Measurements from ENCODE around the gene MEGF11. TPM values are rescaled to one million over a fixed set of nuclear protein-coding genes. Genes with fewer than 3 reads are reported as not detected.

Gene MEGF11
- total RNA-seq, 3 donors from 2014 or later (not counting 1 experiment from before 2014, with no cell fraction given): not detected

DNA sequence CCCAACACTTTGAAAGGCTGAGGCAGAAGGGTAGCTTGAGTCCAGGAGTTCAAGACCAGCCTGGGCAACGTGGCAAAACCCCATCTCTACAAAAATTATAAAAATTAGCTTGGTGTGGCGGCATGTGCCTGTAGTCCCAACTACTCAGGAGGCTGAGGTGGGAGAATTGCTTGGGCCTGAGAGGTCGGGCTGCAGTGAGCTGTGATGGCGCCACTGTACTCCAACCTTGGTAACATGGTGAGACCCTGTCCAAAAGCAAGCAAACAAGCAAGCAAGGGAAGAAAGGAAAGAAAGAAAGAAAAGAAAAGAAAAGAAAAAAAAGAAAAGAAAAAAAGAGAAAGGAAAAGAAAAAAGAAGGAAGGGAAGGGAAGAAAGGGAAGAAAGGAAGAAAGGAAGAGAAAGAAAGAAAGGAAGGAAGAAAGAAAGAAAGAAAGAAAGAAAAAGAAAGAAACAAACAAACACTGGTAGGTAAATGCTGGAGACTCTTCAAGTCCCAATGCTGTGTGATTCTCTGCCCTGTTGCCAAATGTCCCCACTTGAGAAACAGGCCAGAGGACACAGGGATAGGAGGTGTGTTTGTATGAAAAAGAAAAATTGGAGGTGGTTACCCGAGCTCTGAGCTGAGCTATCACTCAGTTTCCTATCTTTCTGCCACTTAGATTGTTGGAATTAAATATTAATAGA lies 263.1 kb downstream of the MEGF11 start:
- Mint-ChIP-seq H3K36me3 (no peaks in the 10 kb centered on the region), H3K4me1 (no peaks in the 10 kb centered on the region), H3K9me3 (no peaks in the 10 kb centered on the region), H3K27me3 (ENCODE audit: low read depth in 2 of 2) (peaks cover 14 to 43% of the 10 kb centered on the region in 2 donors), H3K27ac (no peak overlapping the region), H3K4me3 (no peak overlapping the region)
- ATAC-seq: no peak
- intact Hi-C loops (cut with micrococcal nuclease): no loop called here
- Histone ChIP-seq H3K4me3 (ENCODE audit: low read length) (no peak overlapping the region), H3K27me3 (ENCODE audit: control insufficient read depth, insufficient read depth, low read length) (peaks cover 5% of the 10 kb centered on the region), H3K36me3 (ENCODE audit: control insufficient read depth, insufficient read depth, low read length) (no peaks in the 10 kb centered on the region), H3K27ac (ENCODE audit: low read length) (no peak overlapping the region), H3K9me3 (ENCODE audit: control insufficient read depth, insufficient read depth, low read length) (no peaks in the 10 kb centered on the region), H3K4me1 (ENCODE audit: control insufficient read depth, insufficient read depth, low read length) (no peaks in the 10 kb centered on the region)
- TF ChIP-seq, protein P1, sequence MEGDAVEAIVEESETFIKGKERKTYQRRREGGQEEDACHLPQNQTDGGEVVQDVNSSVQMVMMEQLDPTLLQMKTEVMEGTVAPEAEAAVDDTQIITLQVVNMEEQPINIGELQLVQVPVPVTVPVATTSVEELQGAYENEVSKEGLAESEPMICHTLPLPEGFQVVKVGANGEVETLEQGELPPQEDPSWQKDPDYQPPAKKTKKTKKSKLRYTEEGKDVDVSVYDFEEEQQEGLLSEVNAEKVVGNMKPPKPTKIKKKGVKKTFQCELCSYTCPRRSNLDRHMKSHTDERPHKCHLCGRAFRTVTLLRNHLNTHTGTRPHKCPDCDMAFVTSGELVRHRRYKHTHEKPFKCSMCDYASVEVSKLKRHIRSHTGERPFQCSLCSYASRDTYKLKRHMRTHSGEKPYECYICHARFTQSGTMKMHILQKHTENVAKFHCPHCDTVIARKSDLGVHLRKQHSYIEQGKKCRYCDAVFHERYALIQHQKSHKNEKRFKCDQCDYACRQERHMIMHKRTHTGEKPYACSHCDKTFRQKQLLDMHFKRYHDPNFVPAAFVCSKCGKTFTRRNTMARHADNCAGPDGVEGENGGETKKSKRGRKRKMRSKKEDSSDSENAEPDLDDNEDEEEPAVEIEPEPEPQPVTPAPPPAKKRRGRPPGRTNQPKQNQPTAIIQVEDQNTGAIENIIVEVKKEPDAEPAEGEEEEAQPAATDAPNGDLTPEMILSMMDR (IDR thresholded peaks at IDR 0.05): no peak
- WGBS (ENCODE audit: insufficient coverage): 96% methylated on average over 3 of the region's 5 CpGs
- no peak for DNase-seq

DNA sequence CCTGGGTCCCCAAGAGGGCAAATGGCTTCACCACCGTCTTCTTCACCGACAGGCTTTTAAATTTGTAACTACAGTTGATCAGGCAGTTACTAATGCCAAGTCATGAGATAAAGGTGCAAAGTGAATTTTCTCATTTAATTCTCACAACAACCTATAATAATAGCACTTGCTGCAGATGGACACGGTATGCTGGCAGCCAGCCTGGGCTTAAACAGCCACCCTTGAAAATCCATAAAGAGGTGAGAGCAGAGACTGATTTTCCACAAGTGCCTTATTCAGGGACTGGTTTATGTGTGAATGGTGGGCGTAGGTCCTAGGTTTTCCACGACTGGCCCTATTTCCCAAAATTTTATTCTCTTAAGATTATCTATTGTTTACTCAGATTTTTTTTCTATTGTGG lies 266.4 kb downstream of the MEGF11 start:
- DNase-seq (no peak), ATAC-seq (no peak)
- Mint-ChIP-seq H3K9me3 (no peaks in the 10 kb centered on the region), H3K27ac (no peak overlapping the region), H3K4me1 (peaks cover 6 to 10% of the 10 kb centered on the region in 2 donors), H3K27me3 (ENCODE audit: low read depth in 2 of 2) (peaks cover 29 to 39% of the 10 kb centered on the region in 2 donors), H3K36me3 (no peaks in the 10 kb centered on the region), H3K4me3 (no peak overlapping the region)
- Histone ChIP-seq H3K4me1 (ENCODE audit: control insufficient read depth, insufficient read depth, low read length) (peaks cover 5% of the 10 kb centered on the region), H3K27me3 (ENCODE audit: control insufficient read depth, insufficient read depth, low read length) (peaks cover 5% of the 10 kb centered on the region), H3K27ac (ENCODE audit: low read length) (no peak overlapping the region), H3K36me3 (ENCODE audit: control insufficient read depth, insufficient read depth, low read length) (no peaks in the 10 kb centered on the region), H3K9me3 (ENCODE audit: control insufficient read depth, insufficient read depth, low read length) (no peaks in the 10 kb centered on the region), H3K4me3 (ENCODE audit: low read length) (no peak overlapping the region)
- intact Hi-C loops (cut with micrococcal nuclease): no loop called here
- WGBS (ENCODE audit: insufficient coverage): 79% methylated on average over 3 of the region's 5 CpGs
- TF ChIP-seq, protein P1 (IDR thresholded peaks at IDR 0.05): no peak

DNA sequence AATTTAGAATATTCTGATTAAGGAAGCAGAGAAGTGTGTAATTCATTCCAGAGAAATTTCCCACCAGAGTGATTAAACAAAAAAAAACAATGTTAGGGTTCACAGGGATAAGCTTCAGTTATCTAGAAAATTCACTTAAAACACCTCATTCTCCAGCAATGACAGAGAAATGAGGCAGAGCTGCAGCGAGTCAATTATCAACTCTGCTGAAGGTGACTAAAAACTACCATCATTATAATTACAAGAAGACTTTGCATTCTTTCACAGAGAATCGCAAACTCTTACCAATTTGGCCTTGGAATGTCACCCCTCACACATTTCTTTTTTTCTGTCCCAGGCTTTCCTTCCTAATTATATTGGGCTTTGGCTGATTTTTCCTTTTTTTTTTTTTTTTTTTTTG lies 267.1 kb downstream of the MEGF11 start:
- Histone ChIP-seq H3K9me3 (ENCODE audit: control insufficient read depth, insufficient read depth, low read length) (no peaks in the 10 kb centered on the region), H3K4me1 (ENCODE audit: control insufficient read depth, insufficient read depth, low read length) (peaks cover 10% of the 10 kb centered on the region), H3K27me3 (ENCODE audit: control insufficient read depth, insufficient read depth, low read length) (peaks cover 5% of the 10 kb centered on the region)

More for the DNA sequence above, 267.1 kb downstream of the MEGF11 start:
- Mint-ChIP-seq H3K9me3 (no peaks in the 10 kb centered on the region), H3K27ac (no peak overlapping the region), H3K4me3 (no peak overlapping the region), H3K27me3 (ENCODE audit: low read depth in 2 of 2) (peaks cover 30 to 32% of the 10 kb centered on the region in 2 donors), H3K4me1 (peaks cover 6 to 17% of the 10 kb centered on the region in 2 donors), H3K36me3 (no peaks in the 10 kb centered on the region)
- 41% methylated on average over 2 of the region's 2 CpGs for WGBS (ENCODE audit: insufficient coverage)
- no peak for ATAC-seq
- Histone ChIP-seq H3K4me3 (ENCODE audit: low read length) (no peak overlapping the region), H3K27ac (ENCODE audit: low read length) (no peak overlapping the region), H3K36me3 (ENCODE audit: control insufficient read depth, insufficient read depth, low read length) (no peaks in the 10 kb centered on the region)
- intact Hi-C loops (cut with micrococcal nuclease): no loop called here
- TF ChIP-seq, protein P1 (IDR thresholded peaks at IDR 0.05): no peak
- no peak for DNase-seq
